Prostate gland (tissue), 2 donors: ENCODE data around the gene METTL5.

Experiments
- CTCF ChIP-seq, 4 experiments: fragments of 200-600 bp in 2 of 4; fragments of 450-650 bp in 2 of 4; sonication (generic) in 2 of 4; IDR thresholded peaks; 1 replicate in 3 of 4; 2 replicates in 1 of 4; pipeline ENCODE4 v1.5.1; 2016 to 2019; ENCODE audit warnings: antibody characterized with exemption in 4 of 4, mild to moderate bottlenecking in 2 of 4, moderate library complexity in 2 of 4
- POLR2AphosphoS5 ChIP-seq: sonication (generic); formaldehyde crosslinking; IDR thresholded peaks from one replicate; pipeline ENCODE4 v1.6.1; 2017; ENCODE audit warnings: antibody characterized with exemption

GRCh38 chr2:169868951-169869350 is 44.2 kb upstream of the METTL5 start:
- TF ChIP-seq POLR2AphosphoS5, result no peak
- TF ChIP-seq CTCF (IDR thresholded peaks at IDR 0.05), result no peak
